ENCODE data around the gene MRPL49.

DNA sequence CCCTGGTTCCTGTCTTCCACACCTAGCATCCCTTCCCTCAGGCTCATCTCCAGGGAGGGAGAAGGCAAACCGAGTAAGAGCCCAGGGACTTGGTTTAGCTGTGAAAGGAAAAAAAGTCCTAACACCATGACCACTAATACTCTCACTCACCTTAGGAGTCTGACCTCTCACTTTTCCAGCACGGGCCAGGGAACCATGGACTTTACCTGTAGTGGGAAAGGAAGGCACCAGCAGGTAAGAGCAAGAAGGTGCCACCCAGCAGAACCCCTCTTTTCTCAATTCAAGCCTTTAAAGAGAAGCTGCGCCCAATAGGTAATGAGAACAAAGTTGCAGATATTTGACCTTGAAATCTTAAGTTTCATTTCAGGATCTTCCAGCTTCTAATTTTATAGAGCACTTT, 1.3 kb upstream of the MRPL49 start:
- TF ChIP-seq, protein P1, sequence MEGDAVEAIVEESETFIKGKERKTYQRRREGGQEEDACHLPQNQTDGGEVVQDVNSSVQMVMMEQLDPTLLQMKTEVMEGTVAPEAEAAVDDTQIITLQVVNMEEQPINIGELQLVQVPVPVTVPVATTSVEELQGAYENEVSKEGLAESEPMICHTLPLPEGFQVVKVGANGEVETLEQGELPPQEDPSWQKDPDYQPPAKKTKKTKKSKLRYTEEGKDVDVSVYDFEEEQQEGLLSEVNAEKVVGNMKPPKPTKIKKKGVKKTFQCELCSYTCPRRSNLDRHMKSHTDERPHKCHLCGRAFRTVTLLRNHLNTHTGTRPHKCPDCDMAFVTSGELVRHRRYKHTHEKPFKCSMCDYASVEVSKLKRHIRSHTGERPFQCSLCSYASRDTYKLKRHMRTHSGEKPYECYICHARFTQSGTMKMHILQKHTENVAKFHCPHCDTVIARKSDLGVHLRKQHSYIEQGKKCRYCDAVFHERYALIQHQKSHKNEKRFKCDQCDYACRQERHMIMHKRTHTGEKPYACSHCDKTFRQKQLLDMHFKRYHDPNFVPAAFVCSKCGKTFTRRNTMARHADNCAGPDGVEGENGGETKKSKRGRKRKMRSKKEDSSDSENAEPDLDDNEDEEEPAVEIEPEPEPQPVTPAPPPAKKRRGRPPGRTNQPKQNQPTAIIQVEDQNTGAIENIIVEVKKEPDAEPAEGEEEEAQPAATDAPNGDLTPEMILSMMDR (conservative IDR thresholded peaks at IDR 0.05; ENCODE audit: low read depth in 2 of 2), result no peak
- TF ChIP-seq EZH2phosphoT487 (IDR thresholded peaks at IDR 0.05; ENCODE audit: unreplicated experiment) (no peak), CREB1 (CRISPR knock-in tag; IDR thresholded peaks at IDR 0.05; ENCODE audit: low read depth) (no peak), JUNB (IDR thresholded peaks at IDR 0.05; ENCODE audit: unreplicated experiment) (no peak), POLR2AphosphoS5 (IDR thresholded peaks at IDR 0.05; ENCODE audit: low read depth) (no peak), EZH2 (IDR thresholded peaks at IDR 0.05; ENCODE audit: low read depth, unreplicated experiment) (no peak), NANOG (IDR thresholded peaks at IDR 0.05; ENCODE audit: borderline replicate concordance) (no peak), ZNF331 (CRISPR knock-in tag; IDR thresholded peaks at IDR 0.05; ENCODE audit: low read depth) (no peak), ZNF114 (CRISPR knock-in tag; IDR thresholded peaks at IDR 0.05) (no peak), STAT1 (IDR thresholded peaks at IDR 0.05; ENCODE audit: unreplicated experiment) (no peak)
- TF ChIP-seq, protein P2, sequence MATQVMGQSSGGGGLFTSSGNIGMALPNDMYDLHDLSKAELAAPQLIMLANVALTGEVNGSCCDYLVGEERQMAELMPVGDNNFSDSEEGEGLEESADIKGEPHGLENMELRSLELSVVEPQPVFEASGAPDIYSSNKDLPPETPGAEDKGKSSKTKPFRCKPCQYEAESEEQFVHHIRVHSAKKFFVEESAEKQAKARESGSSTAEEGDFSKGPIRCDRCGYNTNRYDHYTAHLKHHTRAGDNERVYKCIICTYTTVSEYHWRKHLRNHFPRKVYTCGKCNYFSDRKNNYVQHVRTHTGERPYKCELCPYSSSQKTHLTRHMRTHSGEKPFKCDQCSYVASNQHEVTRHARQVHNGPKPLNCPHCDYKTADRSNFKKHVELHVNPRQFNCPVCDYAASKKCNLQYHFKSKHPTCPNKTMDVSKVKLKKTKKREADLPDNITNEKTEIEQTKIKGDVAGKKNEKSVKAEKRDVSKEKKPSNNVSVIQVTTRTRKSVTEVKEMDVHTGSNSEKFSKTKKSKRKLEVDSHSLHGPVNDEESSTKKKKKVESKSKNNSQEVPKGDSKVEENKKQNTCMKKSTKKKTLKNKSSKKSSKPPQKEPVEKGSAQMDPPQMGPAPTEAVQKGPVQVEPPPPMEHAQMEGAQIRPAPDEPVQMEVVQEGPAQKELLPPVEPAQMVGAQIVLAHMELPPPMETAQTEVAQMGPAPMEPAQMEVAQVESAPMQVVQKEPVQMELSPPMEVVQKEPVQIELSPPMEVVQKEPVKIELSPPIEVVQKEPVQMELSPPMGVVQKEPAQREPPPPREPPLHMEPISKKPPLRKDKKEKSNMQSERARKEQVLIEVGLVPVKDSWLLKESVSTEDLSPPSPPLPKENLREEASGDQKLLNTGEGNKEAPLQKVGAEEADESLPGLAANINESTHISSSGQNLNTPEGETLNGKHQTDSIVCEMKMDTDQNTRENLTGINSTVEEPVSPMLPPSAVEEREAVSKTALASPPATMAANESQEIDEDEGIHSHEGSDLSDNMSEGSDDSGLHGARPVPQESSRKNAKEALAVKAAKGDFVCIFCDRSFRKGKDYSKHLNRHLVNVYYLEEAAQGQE (IDR thresholded peaks at IDR 0.05; ENCODE audit: unreplicated experiment), result no peak
- TF ChIP-seq, protein P3, sequence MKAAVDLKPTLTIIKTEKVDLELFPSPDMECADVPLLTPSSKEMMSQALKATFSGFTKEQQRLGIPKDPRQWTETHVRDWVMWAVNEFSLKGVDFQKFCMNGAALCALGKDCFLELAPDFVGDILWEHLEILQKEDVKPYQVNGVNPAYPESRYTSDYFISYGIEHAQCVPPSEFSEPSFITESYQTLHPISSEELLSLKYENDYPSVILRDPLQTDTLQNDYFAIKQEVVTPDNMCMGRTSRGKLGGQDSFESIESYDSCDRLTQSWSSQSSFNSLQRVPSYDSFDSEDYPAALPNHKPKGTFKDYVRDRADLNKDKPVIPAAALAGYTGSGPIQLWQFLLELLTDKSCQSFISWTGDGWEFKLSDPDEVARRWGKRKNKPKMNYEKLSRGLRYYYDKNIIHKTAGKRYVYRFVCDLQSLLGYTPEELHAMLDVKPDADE (IDR thresholded peaks at IDR 0.05), result no peak
- TF ChIP-seq, protein P4, sequence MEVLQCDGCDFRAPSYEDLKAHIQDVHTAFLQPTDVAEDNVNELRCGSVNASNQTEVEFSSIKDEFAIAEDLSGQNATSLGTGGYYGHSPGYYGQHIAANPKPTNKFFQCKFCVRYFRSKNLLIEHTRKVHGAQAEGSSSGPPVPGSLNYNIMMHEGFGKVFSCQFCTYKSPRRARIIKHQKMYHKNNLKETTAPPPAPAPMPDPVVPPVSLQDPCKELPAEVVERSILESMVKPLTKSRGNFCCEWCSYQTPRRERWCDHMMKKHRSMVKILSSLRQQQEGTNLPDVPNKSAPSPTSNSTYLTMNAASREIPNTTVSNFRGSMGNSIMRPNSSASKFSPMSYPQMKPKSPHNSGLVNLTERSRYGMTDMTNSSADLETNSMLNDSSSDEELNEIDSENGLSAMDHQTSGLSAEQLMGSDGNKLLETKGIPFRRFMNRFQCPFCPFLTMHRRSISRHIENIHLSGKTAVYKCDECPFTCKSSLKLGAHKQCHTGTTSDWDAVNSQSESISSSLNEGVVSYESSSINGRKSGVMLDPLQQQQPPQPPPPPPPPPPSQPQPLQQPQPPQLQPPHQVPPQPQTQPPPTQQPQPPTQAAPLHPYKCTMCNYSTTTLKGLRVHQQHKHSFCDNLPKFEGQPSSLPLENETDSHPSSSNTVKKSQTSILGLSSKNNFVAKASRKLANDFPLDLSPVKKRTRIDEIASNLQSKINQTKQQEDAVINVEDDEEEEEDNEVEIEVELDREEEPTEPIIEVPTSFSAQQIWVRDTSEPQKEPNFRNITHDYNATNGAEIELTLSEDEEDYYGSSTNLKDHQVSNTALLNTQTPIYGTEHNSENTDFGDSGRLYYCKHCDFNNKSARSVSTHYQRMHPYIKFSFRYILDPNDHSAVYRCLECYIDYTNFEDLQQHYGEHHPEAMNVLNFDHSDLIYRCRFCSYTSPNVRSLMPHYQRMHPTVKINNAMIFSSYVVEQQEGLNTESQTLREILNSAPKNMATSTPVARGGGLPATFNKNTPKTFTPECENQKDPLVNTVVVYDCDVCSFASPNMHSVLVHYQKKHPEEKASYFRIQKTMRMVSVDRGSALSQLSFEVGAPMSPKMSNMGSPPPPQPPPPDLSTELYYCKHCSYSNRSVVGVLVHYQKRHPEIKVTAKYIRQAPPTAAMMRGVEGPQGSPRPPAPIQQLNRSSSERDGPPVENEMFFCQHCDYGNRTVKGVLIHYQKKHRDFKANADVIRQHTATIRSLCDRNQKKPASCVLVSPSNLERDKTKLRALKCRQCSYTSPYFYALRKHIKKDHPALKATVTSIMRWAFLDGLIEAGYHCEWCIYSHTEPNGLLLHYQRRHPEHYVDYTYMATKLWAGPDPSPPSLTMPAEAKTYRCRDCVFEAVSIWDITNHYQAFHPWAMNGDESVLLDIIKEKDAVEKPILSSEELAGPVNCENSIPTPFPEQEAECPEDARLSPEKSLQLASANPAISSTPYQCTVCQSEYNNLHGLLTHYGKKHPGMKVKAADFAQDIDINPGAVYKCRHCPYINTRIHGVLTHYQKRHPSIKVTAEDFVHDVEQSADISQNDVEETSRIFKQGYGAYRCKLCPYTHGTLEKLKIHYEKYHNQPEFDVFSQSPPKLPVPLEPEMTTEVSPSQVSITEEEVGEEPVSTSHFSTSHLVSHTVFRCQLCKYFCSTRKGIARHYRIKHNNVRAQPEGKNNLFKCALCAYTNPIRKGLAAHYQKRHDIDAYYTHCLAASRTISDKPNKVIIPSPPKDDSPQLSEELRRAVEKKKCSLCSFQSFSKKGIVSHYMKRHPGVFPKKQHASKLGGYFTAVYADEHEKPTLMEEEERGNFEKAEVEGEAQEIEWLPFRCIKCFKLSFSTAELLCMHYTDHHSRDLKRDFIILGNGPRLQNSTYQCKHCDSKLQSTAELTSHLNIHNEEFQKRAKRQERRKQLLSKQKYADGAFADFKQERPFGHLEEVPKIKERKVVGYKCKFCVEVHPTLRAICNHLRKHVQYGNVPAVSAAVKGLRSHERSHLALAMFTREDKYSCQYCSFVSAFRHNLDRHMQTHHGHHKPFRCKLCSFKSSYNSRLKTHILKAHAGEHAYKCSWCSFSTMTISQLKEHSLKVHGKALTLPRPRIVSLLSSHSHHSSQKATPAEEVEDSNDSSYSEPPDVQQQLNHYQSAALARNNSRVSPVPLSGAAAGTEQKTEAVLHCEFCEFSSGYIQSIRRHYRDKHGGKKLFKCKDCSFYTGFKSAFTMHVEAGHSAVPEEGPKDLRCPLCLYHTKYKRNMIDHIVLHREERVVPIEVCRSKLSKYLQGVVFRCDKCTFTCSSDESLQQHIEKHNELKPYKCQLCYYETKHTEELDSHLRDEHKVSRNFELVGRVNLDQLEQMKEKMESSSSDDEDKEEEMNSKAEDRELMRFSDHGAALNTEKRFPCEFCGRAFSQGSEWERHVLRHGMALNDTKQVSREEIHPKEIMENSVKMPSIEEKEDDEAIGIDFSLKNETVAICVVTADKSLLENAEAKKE (CRISPR knock-in tag; IDR thresholded peaks at IDR 0.05), result no peak
